Measurements from ENCODE around the gene BASP1.

BASP1 gene

GRCh38 chr5:17203329-17204132 lies 13.9 kb upstream of the BASP1 start:
- in situ Hi-C loops (cut with MboI; ENCODE audit: low pct_unique_long_range_greater_than_20kb, low sequenced_read_pairs, unreplicated experiment): no loop called here
- TF ChIP-seq, protein P1, sequence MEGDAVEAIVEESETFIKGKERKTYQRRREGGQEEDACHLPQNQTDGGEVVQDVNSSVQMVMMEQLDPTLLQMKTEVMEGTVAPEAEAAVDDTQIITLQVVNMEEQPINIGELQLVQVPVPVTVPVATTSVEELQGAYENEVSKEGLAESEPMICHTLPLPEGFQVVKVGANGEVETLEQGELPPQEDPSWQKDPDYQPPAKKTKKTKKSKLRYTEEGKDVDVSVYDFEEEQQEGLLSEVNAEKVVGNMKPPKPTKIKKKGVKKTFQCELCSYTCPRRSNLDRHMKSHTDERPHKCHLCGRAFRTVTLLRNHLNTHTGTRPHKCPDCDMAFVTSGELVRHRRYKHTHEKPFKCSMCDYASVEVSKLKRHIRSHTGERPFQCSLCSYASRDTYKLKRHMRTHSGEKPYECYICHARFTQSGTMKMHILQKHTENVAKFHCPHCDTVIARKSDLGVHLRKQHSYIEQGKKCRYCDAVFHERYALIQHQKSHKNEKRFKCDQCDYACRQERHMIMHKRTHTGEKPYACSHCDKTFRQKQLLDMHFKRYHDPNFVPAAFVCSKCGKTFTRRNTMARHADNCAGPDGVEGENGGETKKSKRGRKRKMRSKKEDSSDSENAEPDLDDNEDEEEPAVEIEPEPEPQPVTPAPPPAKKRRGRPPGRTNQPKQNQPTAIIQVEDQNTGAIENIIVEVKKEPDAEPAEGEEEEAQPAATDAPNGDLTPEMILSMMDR (IDR thresholded peaks at IDR 0.05; ENCODE audit: extremely low read depth, insufficient read depth, missing control alignments): peak; percentile 65
- peak; percentile 68 for DNase-seq (ENCODE audit: low spot score)

DNA sequence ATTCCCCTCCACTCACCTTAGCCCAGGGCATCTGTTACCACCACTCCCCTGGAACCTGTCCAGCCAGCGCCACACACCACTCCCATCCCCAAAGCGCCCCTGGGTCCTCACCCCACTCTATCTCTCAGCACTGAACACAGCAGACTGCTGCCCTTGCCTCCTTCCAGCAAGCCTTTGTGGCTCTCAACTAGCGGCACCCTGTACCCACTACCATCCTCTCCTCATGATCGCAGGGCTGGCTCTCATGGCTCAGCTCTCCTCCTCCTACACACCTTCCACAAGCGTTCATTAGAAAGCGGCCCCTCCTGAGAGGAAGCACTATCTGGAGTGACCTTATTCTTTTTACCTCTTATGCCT lies 13.3 kb upstream of the BASP1 start:
- in situ Hi-C loops (cut with MboI; ENCODE audit: low pct_unique_long_range_greater_than_20kb, low sequenced_read_pairs, unreplicated experiment): no loop called here
- TF ChIP-seq, protein P1 (IDR thresholded peaks at IDR 0.05; ENCODE audit: extremely low read depth, insufficient read depth, missing control alignments): no peak
- DNase-seq (ENCODE audit: low spot score): no peak

DNA sequence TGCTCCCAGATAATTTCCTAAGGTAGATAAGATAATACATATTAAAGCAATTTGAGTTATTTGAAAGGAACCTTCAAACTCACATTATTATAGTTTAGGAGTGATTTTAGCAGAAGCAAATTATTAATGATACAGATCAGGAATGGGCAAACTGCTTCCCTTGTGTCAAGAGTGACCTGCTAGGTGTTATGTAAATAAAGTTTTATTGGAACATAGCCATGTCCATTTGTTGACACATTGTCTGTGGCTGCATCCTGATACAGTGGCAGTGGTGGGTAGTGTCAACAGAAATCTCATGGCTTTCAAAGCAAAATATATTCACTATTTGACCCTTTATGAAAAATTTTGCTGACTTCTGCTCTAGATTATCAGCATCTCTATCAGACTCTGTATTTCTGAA lies 11.4 kb upstream of the BASP1 start:
- no peak for DNase-seq (ENCODE audit: low spot score)
- in situ Hi-C loops (cut with MboI; ENCODE audit: low pct_unique_long_range_greater_than_20kb, low sequenced_read_pairs, unreplicated experiment): no loop called here
- TF ChIP-seq, protein P1 (IDR thresholded peaks at IDR 0.05; ENCODE audit: extremely low read depth, insufficient read depth, missing control alignments): no peak

GRCh38 chr5:17212191-17212590 lies 5.2 kb upstream of the BASP1 start:
- in situ Hi-C loops (cut with MboI; ENCODE audit: low pct_unique_long_range_greater_than_20kb, low sequenced_read_pairs, unreplicated experiment): loop anchor here (10.0 kb wide), 2 partner anchors 63 to 1093 kb away; no protein-coding TSS in a partner anchor
- TF ChIP-seq, protein P1 (IDR thresholded peaks at IDR 0.05; ENCODE audit: extremely low read depth, insufficient read depth, missing control alignments): no peak
- DNase-seq (ENCODE audit: low spot score): no peak

DNA sequence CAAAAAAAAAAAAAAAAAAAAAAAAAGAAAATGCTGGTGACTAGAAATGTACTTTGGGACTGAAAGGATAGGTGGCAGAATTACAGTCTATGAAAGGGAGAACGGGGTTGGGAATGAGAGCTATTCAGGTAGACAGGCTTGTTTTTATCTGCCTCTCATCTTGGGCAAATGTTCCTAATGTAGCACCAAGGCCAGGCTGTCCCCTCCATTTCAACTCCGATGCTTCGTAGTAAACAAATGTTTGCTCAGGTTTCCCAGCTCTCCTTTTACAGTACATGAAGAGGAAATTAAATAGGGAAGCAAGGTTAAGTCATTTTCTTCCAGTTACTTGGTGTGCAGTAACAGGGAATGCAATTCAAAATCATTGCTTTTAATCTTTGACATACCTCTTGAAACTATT lies 4.4 kb upstream of the BASP1 start:
- in situ Hi-C loops (cut with MboI; ENCODE audit: low pct_unique_long_range_greater_than_20kb, low sequenced_read_pairs, unreplicated experiment): loop anchor here (10.0 kb wide), 2 partner anchors 62 to 1092 kb away; no protein-coding TSS in a partner anchor
- no peak for DNase-seq (ENCODE audit: low spot score)
- TF ChIP-seq, protein P1 (IDR thresholded peaks at IDR 0.05; ENCODE audit: extremely low read depth, insufficient read depth, missing control alignments): no peak

- in situ Hi-C loops (cut with MboI; ENCODE audit: low pct_unique_long_range_greater_than_20kb, low sequenced_read_pairs, unreplicated experiment): loop anchor here (10.0 kb wide), 2 partner anchors 61 to 1091 kb away; no protein-coding TSS in a partner anchor
- TF ChIP-seq, protein P1 (IDR thresholded peaks at IDR 0.05; ENCODE audit: extremely low read depth, insufficient read depth, missing control alignments): no peak
These were observed 3.5 kb upstream of the BASP1 start for GRCh38 chr5:17213938-17214337.

More at GRCh38 chr5:17213938-17214337, 3.5 kb upstream of the BASP1 start:
- DNase-seq (ENCODE audit: low spot score): no peak
